ENCODE data around the gene KLK5. TPM values are rescaled to one million over a fixed set of nuclear protein-coding genes. Genes with fewer than 3 reads are reported as not detected.

The KLK5 gene
- polyA plus RNA-seq, 1 donor from 2014 or later, result not detected

- no peaks in the 10 kb centered on the region for H4K20me1 ChIP-seq (ENCODE audit: insufficient read depth)
- no peak within 1 kb of the TSS for H3K4me3 ChIP-seq (ENCODE audit: low read length)
- H3K9me3 ChIP-seq (ENCODE audit: low read length), result no peaks in the 10 kb centered on the region
- TF ChIP-seq EZH2 (IDR thresholded peaks at IDR 0.05; ENCODE audit: borderline replicate concordance, insufficient read depth, low read length, poor library complexity, severe bottlenecking) (no peak), SMC3 (conservative IDR thresholded peaks at IDR 0.05; ENCODE audit: poor library complexity) (no peak), MXI1 (conservative IDR thresholded peaks at IDR 0.05; ENCODE audit: poor library complexity, severe bottlenecking) (no peak), POLR2AphosphoS5 (IDR thresholded peaks at IDR 0.05) (no peak), RAD21 (conservative IDR thresholded peaks at IDR 0.05) (no peak), TAF1 (IDR thresholded peaks at IDR 0.05; ENCODE audit: low read depth) (no peak), REST (IDR thresholded peaks at IDR 0.05; ENCODE audit: borderline replicate concordance) (no peak), CTCF (IDR thresholded peaks at IDR 0.05; ENCODE audit: poor library complexity, severe bottlenecking) (no peak), EP300 (conservative IDR thresholded peaks at IDR 0.05; ENCODE audit: poor library complexity, severe bottlenecking) (no peak)
- H3K9me2 ChIP-seq (ENCODE audit: insufficient read depth, low read length), result no peaks in the 10 kb centered on the region
- H3K36me3 ChIP-seq (ENCODE audit: insufficient read depth, low read length), result no peaks in the 10 kb centered on the region
- peaks cover 51% of the 10 kb centered on the region for H3K27me3 ChIP-seq (ENCODE audit: insufficient read depth, low read depth, low read length)
- H3K79me2 ChIP-seq (replicated peaks; ENCODE audit: insufficient read depth, low read length), result no peaks in the 10 kb centered on the region
- no peak within 1 kb of the TSS for H3K9ac ChIP-seq (ENCODE audit: low read length)
- no peak within 1 kb of the TSS for H3K27ac ChIP-seq (ENCODE audit: low read length)
- no peak within 1 kb of the TSS for H2AFZ ChIP-seq (ENCODE audit: low read depth, low read length)
- H3F3A ChIP-seq (ENCODE audit: insufficient read depth, low read length, poor library complexity, severe bottlenecking), result no peaks in the 10 kb centered on the region
- H3K4me2 ChIP-seq (ENCODE audit: low read length), result no peak within 1 kb of the TSS
These were observed 41.4 kb downstream of the KLK5 start, which contains the start of gene KLK4 for GRCh38 chr19:50911206-50912101. TSS of gene KLK4 (minus strand) at chr19:50911395. CDS start at chr19:50910738, 657 bp downstream.

- Histone ChIP-seq H3K9me3 (ENCODE audit: low read length) (no peaks in the 10 kb centered on the region), H3K27ac (ENCODE audit: low read length) (no peak overlapping the region), H2AFZ (ENCODE audit: low read depth, low read length) (no peak overlapping the region), H3F3A (ENCODE audit: insufficient read depth, low read length, poor library complexity, severe bottlenecking) (no peaks in the 10 kb centered on the region), H3K36me3 (ENCODE audit: insufficient read depth, low read length) (no peaks in the 10 kb centered on the region), H3K79me2 (replicated peaks; ENCODE audit: insufficient read depth, low read length) (no peaks in the 10 kb centered on the region), H3K27me3 (ENCODE audit: insufficient read depth, low read depth, low read length) (peaks cover 51% of the 10 kb centered on the region), H4K20me1 (ENCODE audit: insufficient read depth) (no peaks in the 10 kb centered on the region), H3K9me2 (ENCODE audit: insufficient read depth, low read length) (no peaks in the 10 kb centered on the region), H3K4me3 (ENCODE audit: low read length) (no peak overlapping the region), H3K9ac (ENCODE audit: low read length) (no peak overlapping the region), H3K4me2 (ENCODE audit: low read length) (no peak overlapping the region)
- no peak for TF ChIP-seq EZH2 (IDR thresholded peaks at IDR 0.05; ENCODE audit: borderline replicate concordance, insufficient read depth, low read length, poor library complexity, severe bottlenecking)
- no peak for TF ChIP-seq TAF1 (IDR thresholded peaks at IDR 0.05; ENCODE audit: low read depth)
- TF ChIP-seq MXI1 (conservative IDR thresholded peaks at IDR 0.05; ENCODE audit: poor library complexity, severe bottlenecking), result no peak
- no peak for TF ChIP-seq POLR2AphosphoS5 (IDR thresholded peaks at IDR 0.05)
- TF ChIP-seq EP300 (conservative IDR thresholded peaks at IDR 0.05; ENCODE audit: poor library complexity, severe bottlenecking), result no peak
- TF ChIP-seq CTCF (IDR thresholded peaks at IDR 0.05; ENCODE audit: poor library complexity, severe bottlenecking), result no peak
- no peak for TF ChIP-seq RAD21 (conservative IDR thresholded peaks at IDR 0.05)
- TF ChIP-seq SMC3 (conservative IDR thresholded peaks at IDR 0.05; ENCODE audit: poor library complexity), result no peak
- no peak for TF ChIP-seq REST (IDR thresholded peaks at IDR 0.05; ENCODE audit: borderline replicate concordance)
These were observed 42.1 kb downstream of the KLK5 start for GRCh38 chr19:50910722-50911121.

Data from neural cell (in vitro differentiated cells).